Neuronal stem cell (in vitro differentiated cells): Measurements from ENCODE around the gene NBAS.
"Not testable (repeated sequence)": the region's sequence is repeated elsewhere in the genome, so short reads cannot be mapped to it uniquely, and the experiment has no call there.

ENCODE experiments used
- DNase-seq: peaks from one replicate; pipeline ENCODE4 v3.0.0-alpha.2; 2013; ENCODE audit warnings: low spot score
- H2AFZ ChIP-seq: one replicate; pipeline ENCODE4 v1.6.1; 2013; ENCODE audit warnings: mild to moderate bottlenecking, low read length, inconsistent platforms
- H2AK5ac ChIP-seq: 2 replicates; pipeline ENCODE4 v1.6.1; 2013; ENCODE audit warnings: low read depth, mild to moderate bottlenecking, inconsistent platforms, low read length, moderate library complexity, mixed read lengths
- H2BK120ac ChIP-seq: 2 replicates; pipeline ENCODE4 v1.6.1; 2013; ENCODE audit warnings: low read depth, mild to moderate bottlenecking, inconsistent platforms, low read length, moderate library complexity, mixed read lengths
- H2BK12ac ChIP-seq: one replicate; pipeline ENCODE4 v1.6.1; 2013; ENCODE audit warnings: low read length, inconsistent platforms
- H2BK15ac ChIP-seq: 2 replicates; pipeline ENCODE4 v1.6.1; 2013; ENCODE audit warnings: mild to moderate bottlenecking, low read length, inconsistent platforms, mixed read lengths
- H2BK5ac ChIP-seq: one replicate; pipeline ENCODE4 v1.6.1; 2013; ENCODE audit warnings: inconsistent platforms, mild to moderate bottlenecking, low read length, moderate library complexity
- H3K14ac ChIP-seq: one replicate; pipeline ENCODE4 v1.6.1; 2013; ENCODE audit warnings: low read length, inconsistent platforms
- H3K18ac ChIP-seq: 2 replicates; pipeline ENCODE4 v1.6.1; 2013; ENCODE audit warnings: low read length, inconsistent platforms
- H3K23ac ChIP-seq: 2 replicates; pipeline ENCODE4 v1.6.1; 2013; ENCODE audit warnings: low read depth, mild to moderate bottlenecking, mixed read lengths, low read length, inconsistent platforms; ENCODE audit not compliant: poor library complexity
- H3K27ac ChIP-seq: replicated peaks from 3 replicates; pipeline ENCODE4 v1.5.1; 2013; ENCODE audit warnings: low read length, inconsistent platforms
- H3K27me3 ChIP-seq, 3 experiments: 2 replicates each; pipeline ENCODE4 v1.6.1; 2013; ENCODE audit warnings: low read length in 3 of 3, mild to moderate bottlenecking in 2 of 3, inconsistent platforms in 1 of 3, low read depth in 1 of 3, mixed read lengths in 1 of 3, moderate library complexity in 1 of 3; ENCODE audit not compliant: control insufficient read depth in 3 of 3, insufficient read depth in 3 of 3
- H3K36me3 ChIP-seq, 2 donors: replicated peaks in 1 of 2; 2 replicates each; pipeline ENCODE4 v1.6.1; 2013; ENCODE audit warnings: low read length in 2 of 2; ENCODE audit not compliant: control insufficient read depth in 2 of 2, insufficient read depth in 2 of 2
- H3K4ac ChIP-seq: 2 replicates; pipeline ENCODE4 v1.6.1; 2013; ENCODE audit warnings: inconsistent platforms, mild to moderate bottlenecking, low read length, moderate library complexity
- H3K4me1 ChIP-seq, 2 donors: 1 replicate in 1 of 2; 2 replicates in 1 of 2; pipeline ENCODE4 v1.6.1; 2013; ENCODE audit warnings: low read length in 2 of 2, low read depth in 1 of 2; ENCODE audit not compliant: control insufficient read depth in 2 of 2, insufficient read depth in 1 of 2
- H3K4me2 ChIP-seq: one replicate; pipeline ENCODE4 v1.6.1; 2013; ENCODE audit warnings: mild to moderate bottlenecking, low read length, inconsistent platforms; ENCODE audit not compliant: insufficient read depth, poor library complexity, severe bottlenecking
- H3K4me3 ChIP-seq, 2 donors: 2 replicates each; pipeline ENCODE4 v1.5.1; 2013; ENCODE audit warnings: low read length in 2 of 2, mild to moderate bottlenecking in 2 of 2, inconsistent platforms in 1 of 2, moderate library complexity in 1 of 2
- H3K79me1 ChIP-seq: one replicate; pipeline ENCODE4 v1.6.1; 2013; ENCODE audit warnings: low read depth, mild to moderate bottlenecking, inconsistent platforms, low read length, moderate library complexity
- H3K9ac ChIP-seq: one replicate; pipeline ENCODE4 v1.6.1; 2013; ENCODE audit warnings: mild to moderate bottlenecking, low read depth, low read length, inconsistent platforms; ENCODE audit not compliant: poor library complexity
- H3K9me3 ChIP-seq, 2 donors: replicated peaks in 1 of 2; 2 replicates each; pipeline versions ENCODE3 to v1.6.1; 2013; ENCODE audit warnings: low read length in 2 of 2, mild to moderate bottlenecking in 2 of 2, inconsistent platforms in 1 of 2, low read depth in 1 of 2, mixed read lengths in 1 of 2, moderate library complexity in 1 of 2; ENCODE audit not compliant: control insufficient read depth in 2 of 2, insufficient read depth in 1 of 2
- H4K8ac ChIP-seq: one replicate; pipeline ENCODE4 v1.6.1; 2013; ENCODE audit warnings: low read depth, mild to moderate bottlenecking, inconsistent platforms, low read length, moderate library complexity
- H4K91ac ChIP-seq: one replicate; pipeline ENCODE4 v1.6.1; 2013; ENCODE audit warnings: low read length, low read depth, mild to moderate bottlenecking, inconsistent platforms; ENCODE audit not compliant: poor library complexity
- WGBS, 2 donors: extraction: QIAGEN DNeasy Blood & Tissue Kit; methylation state at CpG; one replicate each; pipeline ENCODE4 v1.1.7; 2013; ENCODE audit warnings: missing lambda C conversion rate in 2 of 2, mixed read lengths in 1 of 2; ENCODE audit not compliant: insufficient read length in 2 of 2, insufficient replicate concordance in 1 of 2; ENCODE audit errors: extremely low coverage in 2 of 2; 5-methylcytosine and 5-hydroxymethylcytosine counted together

NBAS gene

GRCh38 chr2:15323227-15323626 is 237.9 kb downstream of the NBAS start:
- no peak overlapping the region for H2BK12ac ChIP-seq
- no peak overlapping the region for H3K18ac ChIP-seq
- H3K23ac ChIP-seq, result no peak overlapping the region
- DNase-seq, result no peak
- H2BK120ac ChIP-seq, result no peak overlapping the region
- H3K14ac ChIP-seq, result no peak overlapping the region
- no CpG with 5 or more reads among the region's 1 CpG for WGBS, 2 donors
- H3K27me3 ChIP-seq, result no peaks in the 10 kb centered on the region
- no peak overlapping the region for H4K91ac ChIP-seq
- no peaks in the 10 kb centered on the region for H3K9me3 ChIP-seq
- no peak overlapping the region for H2BK15ac ChIP-seq
- no peak overlapping the region for H2AK5ac ChIP-seq
- H2BK5ac ChIP-seq, result no peak overlapping the region
- no peak overlapping the region for H2AFZ ChIP-seq
- peaks cover 0 to 7% of the 10 kb centered on the region in 2 donors for H3K36me3 ChIP-seq
- H4K8ac ChIP-seq, result no peak overlapping the region
- H3K9ac ChIP-seq, result no peak overlapping the region
- H3K4me3 ChIP-seq, result no peak overlapping the region
- H3K4ac ChIP-seq, result no peak overlapping the region
- H3K4me1 ChIP-seq, result peaks cover 0 to 5% of the 10 kb centered on the region in 2 donors
- H3K4me2 ChIP-seq, result no peak overlapping the region
- H3K27ac ChIP-seq, result no peak overlapping the region
- no peaks in the 10 kb centered on the region for H3K79me1 ChIP-seq

GRCh38 chr2:15321481-15321880 is 239.7 kb downstream of the NBAS start:
- not testable (repeated sequence) for H3K4me1 ChIP-seq, H3K9ac ChIP-seq, H3K79me1 ChIP-seq, H2AFZ ChIP-seq, H2BK15ac ChIP-seq, H3K36me3 ChIP-seq, H3K4ac ChIP-seq, H4K91ac ChIP-seq, H3K4me3 ChIP-seq, H2BK5ac ChIP-seq, H3K27me3 ChIP-seq, H3K18ac ChIP-seq, H3K4me2 ChIP-seq, H3K14ac ChIP-seq, H2AK5ac ChIP-seq, DNase-seq, H3K23ac ChIP-seq, H3K27ac ChIP-seq, H4K8ac ChIP-seq, H2BK12ac ChIP-seq, H3K9me3 ChIP-seq, H2BK120ac ChIP-seq
- no CpG with 5 or more reads among the region's 4 CpGs for WGBS, 2 donors

- Histone ChIP-seq H3K18ac (no peak overlapping the region), H4K8ac (no peak overlapping the region), H3K4me3 (no peak overlapping the region), H2BK15ac (no peak overlapping the region), H4K91ac (no peak overlapping the region), H3K23ac (no peak overlapping the region), H3K9me3 (no peaks in the 10 kb centered on the region), H3K4ac (no peak overlapping the region), H3K4me2 (no peak overlapping the region), H2BK12ac (no peak overlapping the region), H2BK5ac (no peak overlapping the region), H3K9ac (no peak overlapping the region), H3K36me3 (peaks cover 0 to 2% of the 10 kb centered on the region in 2 donors), H3K27ac (no peak overlapping the region), H3K27me3 (no peaks in the 10 kb centered on the region), H3K4me1 (peaks cover 0 to 4% of the 10 kb centered on the region in 2 donors), H2BK120ac (no peak overlapping the region), H3K14ac (no peak overlapping the region), H2AFZ (no peak overlapping the region), H3K79me1 (no peaks in the 10 kb centered on the region), H2AK5ac (no peak overlapping the region)
- DNase-seq, result no peak
- no CpG with 5 or more reads among the region's 12 CpGs for WGBS, 2 donors
Measured at GRCh38 chr2:15316370-15316814, 244.7 kb downstream of the NBAS start.

- H2BK12ac ChIP-seq, result no peak overlapping the region
- no peak overlapping the region for H3K4ac ChIP-seq
- peaks cover 0 to 2% of the 10 kb centered on the region in 2 donors for H3K36me3 ChIP-seq
- H2BK15ac ChIP-seq, result no peak overlapping the region
- H2BK5ac ChIP-seq, result no peak overlapping the region
- DNase-seq, result no peak
- WGBS, 2 donors, result no CpG with 5 or more reads among the region's 1 CpG
- peaks cover 0 to 4% of the 10 kb centered on the region in 2 donors for H3K4me1 ChIP-seq
- no peaks in the 10 kb centered on the region for H3K79me1 ChIP-seq
- H3K4me3 ChIP-seq, result no peak overlapping the region
- H4K8ac ChIP-seq, result no peak overlapping the region
- H3K18ac ChIP-seq, result no peak overlapping the region
- H3K9me3 ChIP-seq, result no peaks in the 10 kb centered on the region
- no peak overlapping the region for H3K9ac ChIP-seq
- H4K91ac ChIP-seq, result no peak overlapping the region
- H2BK120ac ChIP-seq, result no peak overlapping the region
- no peaks in the 10 kb centered on the region for H3K27me3 ChIP-seq
- no peak overlapping the region for H2AFZ ChIP-seq
- H3K14ac ChIP-seq, result no peak overlapping the region
- H2AK5ac ChIP-seq, result no peak overlapping the region
- H3K23ac ChIP-seq, result no peak overlapping the region
- no peak overlapping the region for H3K27ac ChIP-seq
- no peak overlapping the region for H3K4me2 ChIP-seq
Measured at GRCh38 chr2:15315411-15315810, 245.7 kb downstream of the NBAS start.
